HS-5 (cell line): Measurements from ENCODE around the gene SLC16A10.

Experiments
- DNase-seq: peaks from one replicate; pipeline ENCODE4 v3.0.0-alpha.2; 2012; ENCODE audit warnings: low read depth

The SLC16A10 gene

DNA sequence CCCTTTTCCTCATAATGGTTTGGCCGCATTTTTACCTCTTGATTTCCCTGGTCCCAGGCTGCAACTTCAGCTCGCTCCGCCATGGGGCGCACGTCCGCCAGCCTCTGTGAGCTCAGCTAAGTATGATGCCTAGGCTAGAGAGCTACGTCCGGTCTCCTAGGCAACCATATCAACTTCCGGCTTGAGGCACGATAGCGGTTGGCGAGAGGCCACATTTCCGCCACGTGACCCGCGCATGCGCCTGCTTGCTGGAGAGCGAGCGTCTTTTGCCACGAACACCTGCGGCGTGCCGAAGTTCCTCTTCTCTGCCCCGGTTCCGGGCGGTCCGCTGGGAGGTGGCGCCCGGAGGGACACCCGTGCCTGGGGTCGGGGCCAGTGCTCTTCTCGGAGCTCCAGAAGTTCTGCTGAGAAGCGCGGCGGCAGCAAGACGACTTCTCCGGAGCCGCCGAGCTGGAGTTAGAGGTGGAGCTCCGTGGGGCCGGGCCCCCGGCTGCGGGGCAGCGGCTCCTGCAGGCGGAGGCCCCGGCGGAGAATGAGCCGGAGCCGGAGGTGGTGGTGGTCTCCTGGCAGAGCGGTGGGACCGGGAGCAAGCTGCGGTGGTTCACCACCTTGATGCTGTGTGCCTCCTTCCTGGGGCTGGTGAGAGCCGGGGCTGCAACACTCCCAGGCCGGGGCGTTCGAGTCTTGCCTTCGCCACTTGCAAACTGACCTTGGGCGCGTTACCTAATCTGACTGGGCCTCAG lies 172.0 kb downstream of the SLC16A10 start:
- peak; percentile 96 for DNase-seq

DNA sequence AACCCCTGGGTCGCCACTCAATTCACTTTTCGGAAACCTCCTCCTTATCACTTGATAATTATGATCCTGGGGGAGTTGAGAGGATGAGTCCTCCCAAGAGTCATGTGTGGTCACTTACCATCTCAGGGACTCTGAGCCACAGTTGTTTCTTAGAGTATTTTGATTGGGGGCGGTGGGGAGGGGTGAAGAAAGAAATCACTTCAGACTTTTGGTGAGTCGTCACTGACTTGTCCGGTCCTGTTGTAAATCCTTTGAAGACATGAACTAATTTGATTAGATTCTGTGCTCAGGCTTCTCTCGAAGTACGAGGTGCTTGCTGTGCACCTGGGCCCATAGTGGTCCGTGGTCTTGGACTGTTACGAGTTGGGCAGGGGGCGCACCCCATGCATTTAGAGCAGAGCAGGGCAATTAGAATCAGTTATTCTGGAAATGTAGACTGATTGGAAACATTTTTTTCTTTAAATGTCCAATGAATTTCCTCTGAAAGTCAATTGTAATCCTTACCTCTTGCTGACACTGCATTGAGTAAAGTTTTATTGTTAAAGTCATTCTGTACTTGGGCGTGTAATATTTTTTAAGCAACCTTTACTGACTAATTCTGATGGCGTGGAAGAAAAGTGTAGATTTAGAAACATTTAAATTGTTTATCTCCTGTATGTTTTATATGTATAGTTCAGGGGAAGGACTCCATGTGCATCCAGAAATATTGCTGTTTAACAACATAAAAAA lies 173.4 kb downstream of the SLC16A10 start:
- DNase-seq, result no peak

DNA sequence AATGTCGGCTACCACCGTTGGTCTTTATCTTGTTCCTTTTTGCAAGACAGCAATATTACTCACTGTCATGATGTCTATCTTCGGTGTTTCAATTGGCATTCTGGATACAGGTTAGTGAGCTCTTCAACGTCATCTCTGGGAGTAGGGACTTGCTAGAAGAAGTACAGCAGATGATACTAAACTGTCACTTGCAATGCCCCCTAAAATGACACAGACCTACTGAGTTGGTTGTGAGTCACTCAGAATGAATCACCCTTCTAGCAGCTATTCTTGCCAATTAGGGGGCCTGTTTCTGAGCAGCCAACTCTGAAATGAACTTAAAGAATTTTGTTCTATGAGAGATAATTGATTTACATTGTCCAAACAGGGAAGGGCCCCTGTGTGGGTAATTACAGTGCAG lies 176.5 kb downstream of the SLC16A10 start:
- peak; percentile 77 for DNase-seq

DNA sequence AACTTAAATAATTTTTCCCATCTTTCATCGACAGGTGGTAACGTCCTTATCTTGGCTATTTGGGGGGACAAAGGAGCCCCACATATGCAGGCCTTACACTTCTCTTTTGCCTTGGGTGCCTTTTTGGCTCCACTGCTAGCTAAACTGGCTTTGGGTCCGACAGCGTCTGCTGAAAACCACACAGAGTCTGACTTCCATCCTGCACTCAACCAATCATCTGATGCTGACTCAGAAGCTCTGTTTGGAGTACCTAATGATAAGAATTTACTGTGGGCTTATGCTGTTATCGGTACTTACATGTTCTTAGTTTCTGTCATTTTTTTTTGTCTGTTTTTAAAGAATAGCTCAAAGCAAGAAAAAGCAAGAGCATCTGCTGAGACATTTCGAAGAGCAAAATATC lies 178.5 kb downstream of the SLC16A10 start:
- DNase-seq, result no peak

DNA sequence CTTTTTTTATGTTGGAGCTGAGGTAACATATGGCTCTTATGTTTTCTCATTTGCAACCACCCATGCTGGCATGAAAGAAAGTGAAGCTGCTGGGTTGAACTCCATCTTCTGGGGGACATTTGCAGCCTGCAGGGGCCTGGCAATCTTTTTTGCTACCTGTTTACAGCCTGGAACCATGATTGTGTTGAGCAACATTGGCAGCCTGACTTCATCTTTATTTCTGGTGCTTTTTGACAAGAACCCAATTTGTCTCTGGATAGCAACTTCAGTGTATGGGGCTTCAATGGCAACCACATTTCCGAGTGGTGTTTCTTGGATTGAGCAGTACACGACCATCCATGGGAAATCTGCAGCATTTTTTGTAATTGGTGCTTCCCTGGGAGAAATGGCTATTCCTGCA lies 179.0 kb downstream of the SLC16A10 start:
- DNase-seq, result no peak

DNA sequence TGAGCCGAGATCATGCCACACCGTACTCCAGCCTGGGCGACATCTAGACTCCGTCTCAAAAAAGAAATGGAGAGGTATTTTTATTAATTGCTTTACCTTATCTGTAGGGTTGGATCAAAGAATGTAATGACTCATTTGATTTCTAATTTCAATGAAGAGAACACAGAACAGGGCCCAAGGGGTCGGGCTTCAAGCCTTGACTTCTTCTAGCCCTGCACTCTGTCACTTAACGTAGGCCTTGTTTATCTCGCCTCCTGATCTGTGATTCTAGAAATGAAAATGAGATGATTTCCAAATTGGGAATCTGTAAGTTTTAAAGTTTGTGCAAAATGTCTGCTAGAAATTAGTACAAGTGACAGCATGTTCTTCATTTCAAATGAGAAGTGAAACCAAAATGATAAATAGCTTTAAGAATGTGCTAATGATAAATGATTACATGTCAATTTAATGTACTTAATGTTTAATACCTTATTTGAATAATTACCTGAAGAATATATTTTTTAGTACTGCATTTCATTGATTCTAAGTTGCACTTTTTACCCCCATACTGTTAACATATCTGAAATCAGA lies 180.5 kb downstream of the SLC16A10 start:
- no peak for DNase-seq

DNA sequence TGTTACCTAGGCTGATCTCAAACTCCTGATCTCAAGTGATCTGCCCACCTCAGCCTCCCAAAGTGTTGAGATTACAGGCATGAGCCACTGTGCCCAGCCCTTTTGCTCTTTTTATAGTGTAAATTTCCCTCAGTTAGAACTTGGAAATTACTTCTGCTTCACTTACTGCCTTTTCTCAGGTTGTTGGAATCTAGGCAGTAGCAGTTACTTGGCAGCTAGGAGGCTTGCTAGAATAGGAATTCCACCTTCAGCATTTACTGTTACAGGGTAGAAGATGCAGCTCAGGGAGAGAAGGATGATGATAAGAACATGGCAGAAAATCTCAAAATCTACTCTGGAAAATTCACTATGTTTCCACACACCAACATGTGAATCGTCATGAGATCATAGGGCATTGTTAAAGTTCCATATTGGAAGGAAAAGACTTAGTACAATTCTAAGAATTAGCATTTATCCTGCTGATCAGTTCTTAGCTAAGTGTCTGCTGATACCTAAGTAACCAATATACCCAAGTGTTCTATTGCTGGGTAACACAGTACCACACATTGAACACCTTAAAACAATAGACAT lies 182.2 kb downstream of the SLC16A10 start:
- no peak for DNase-seq

DNA sequence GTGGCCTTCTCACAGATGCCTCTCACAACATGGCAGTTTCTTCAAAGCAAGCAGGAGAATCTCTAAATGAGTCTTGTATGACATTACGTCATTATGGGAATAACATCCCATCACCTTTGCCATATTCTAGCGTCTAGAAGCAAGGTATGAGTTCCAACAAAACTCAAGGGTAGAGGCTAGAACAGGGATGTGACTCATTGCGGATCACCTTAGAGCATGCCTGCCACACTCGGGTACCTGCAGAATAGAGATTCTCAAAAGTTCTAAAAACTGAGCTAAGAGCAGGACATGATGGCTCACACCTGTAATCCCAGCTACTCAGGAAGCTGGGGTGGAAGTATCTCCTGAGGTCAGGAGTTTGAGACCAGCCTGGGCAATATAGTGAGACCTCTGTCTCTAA lies 182.8 kb downstream of the SLC16A10 start:
- no peak for DNase-seq

DNA sequence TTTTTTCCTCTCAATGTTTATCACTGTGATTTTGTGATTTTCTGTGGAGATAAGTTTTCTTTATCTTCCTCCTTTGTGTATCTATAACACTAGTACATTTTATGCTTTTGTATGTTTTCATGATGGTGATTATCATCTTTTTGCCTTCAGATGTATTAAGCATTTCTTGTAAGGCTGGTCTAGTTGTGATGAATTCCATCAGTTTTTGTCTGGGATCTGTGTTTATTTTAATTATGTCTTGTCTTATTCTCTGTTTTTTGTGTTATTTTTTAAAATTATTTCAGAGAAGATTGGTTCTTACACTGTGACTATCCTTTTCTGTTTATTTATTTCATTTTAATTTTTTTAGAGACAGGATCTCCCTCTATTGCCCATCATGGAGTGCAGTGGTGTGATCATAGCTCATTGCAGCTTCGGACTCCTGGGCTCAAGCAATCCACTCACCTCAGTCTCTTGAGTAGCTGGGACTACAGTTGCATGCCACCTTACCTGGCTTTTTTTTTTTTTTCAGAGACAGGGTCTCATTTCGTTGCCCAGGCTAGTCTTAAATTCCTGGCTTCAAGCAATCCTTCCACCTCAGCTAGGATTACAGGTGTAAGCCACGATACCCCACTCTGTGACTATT lies 187.4 kb downstream of the SLC16A10 start:
- DNase-seq, result no peak

DNA sequence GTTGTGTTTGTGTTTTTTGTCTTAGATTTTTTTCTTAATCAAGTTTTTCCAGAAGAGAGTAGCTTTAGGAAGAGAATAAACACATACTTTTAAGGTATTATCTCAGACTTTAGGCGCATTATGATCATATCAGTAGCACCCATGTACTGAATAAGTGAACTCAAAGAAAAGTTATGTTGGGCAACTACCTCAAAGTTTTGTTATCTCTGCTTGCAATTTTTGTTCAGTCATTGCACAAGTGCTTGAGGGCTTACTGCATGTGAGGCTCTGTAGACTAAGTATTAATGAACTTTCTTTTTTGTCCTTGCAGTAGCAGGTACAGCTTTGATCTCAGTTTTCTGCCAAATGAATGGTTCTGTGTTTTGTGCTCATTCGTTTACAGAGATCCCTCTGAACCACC lies 189.0 kb downstream of the SLC16A10 start:
- no peak for DNase-seq

DNA sequence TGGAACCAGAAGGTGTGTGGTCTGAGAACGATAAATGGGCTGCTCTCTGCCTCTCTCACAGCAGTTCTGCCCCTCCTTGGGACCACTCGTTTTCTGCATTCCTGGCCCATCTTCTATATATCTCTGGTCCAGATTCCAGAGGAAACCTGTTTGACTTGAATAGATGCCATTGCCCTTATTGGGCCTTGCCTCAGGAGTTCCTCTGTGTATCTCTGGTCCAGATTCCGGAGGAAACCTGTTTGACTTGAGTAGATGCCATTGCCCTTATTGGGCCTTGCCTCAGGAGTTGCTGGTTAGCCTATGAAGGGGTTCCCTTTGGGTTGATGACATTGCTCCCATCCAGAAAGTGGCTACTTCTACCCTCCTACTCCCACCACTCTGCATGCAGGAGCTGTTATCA lies 189.4 kb downstream of the SLC16A10 start:
- no peak for DNase-seq

DNA sequence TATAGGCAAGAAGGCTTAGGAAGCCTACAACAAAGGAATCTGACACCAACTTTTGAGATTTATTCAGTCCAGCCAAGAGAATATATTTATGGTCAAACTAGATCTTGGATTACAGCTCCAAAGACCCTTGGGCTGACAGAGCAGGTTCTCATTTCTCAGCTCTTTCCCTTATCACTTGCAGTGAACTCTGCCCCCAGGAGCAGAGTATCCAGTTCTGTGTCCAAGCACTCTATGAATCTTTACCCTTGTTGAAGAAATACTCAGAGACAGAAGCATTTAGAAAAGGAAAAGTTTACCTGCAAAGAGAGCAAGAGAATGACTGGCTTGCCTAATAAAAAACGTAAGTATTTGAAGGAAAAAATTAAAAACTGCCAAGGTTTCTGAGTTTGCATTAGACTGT lies 190.5 kb downstream of the SLC16A10 start:
- no peak for DNase-seq

DNA sequence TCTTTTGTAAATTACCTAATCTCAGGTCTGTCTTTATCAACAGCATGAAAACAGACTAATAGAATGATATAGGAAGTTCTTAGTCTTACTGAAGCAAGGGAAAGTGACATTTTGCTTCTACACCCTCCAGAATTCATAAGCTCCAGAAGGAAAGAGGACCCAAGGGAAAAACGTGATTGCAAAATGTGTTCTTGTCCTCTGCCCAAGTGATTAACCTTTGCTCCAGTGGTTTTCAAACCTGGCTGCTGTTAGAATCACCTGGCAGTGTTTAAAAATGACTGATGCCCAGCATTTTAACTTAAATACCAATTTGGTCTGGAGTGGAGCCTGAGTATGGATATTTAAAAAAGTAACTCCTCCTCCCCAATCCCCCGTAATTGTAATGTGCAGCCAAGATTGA lies 191.4 kb downstream of the SLC16A10 start:
- no peak for DNase-seq

DNA sequence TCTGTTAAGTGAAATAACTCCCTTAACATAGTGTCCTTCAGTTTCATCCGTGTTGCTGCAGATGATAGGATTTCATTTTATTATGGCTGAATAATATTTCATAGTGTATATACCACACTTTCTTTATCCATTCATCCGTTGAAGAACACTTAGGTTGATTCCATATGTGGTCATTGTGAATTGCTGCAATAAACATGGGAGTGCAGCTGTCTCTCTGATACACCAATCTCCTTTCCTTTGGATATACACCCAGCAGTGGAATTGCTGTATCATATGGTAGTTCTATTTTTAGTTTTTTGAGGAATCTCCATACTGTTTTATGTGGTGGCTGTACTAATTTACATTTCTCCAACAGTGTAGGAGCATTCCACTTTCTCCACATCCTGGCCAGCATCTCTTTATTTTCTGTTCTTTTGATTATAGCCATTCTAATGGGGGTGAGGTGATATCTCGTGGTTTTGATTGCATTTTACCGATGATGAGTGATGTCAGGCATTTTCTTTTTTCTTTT lies 193.2 kb downstream of the SLC16A10 start:
- no peak for DNase-seq
